HG03095 (cell line): ENCODE measurements around the gene ZNF521.

Source experiments
- ATAC-seq: cut with Tn5 transposase; IDR thresholded peaks from one replicate; pipeline ENCODE4 v1.9.1; 2021; ENCODE audit warnings: moderate library complexity; ENCODE audit not compliant: unreplicated experiment

ZNF521 gene

DNA sequence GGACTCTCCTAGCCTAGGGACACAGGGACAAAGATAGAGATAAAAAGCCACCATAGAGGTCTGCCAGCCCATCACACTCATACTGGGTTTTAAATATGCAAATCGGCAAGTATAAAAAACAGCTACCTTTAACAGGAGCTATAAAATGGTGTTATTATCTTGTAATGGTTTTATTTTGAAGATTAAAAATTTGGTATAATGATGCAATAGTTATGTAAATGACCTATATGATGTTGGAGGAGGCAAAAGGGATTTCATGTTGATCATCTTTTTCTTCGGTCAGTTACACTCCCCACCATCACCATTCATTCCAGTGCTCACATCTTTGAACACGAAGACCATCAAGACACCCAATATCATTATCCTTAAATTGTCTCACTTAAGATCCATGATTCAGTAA, 11.2 kb downstream of the ZNF521 start:
- no peak for ATAC-seq

DNA sequence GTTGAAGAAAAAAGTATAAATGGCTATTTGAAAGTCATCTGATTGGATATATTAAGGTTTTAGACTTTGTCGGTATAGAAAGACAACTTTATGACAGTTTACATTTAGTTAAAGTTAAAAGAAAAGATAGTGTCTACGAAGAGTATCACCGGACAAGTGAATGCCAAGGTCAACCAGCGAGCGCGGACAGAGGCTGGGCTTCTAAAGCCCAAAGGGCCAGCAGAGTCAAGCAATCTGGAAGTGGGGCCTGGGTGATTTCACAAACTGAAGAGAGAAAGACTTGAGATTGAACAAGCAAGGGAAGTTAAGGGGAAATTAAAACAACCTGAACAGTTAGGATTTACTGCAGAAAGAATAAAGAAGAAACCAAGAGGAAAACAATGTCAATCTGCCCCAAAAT, 16.3 kb downstream of the ZNF521 start:
- ATAC-seq: no peak

DNA sequence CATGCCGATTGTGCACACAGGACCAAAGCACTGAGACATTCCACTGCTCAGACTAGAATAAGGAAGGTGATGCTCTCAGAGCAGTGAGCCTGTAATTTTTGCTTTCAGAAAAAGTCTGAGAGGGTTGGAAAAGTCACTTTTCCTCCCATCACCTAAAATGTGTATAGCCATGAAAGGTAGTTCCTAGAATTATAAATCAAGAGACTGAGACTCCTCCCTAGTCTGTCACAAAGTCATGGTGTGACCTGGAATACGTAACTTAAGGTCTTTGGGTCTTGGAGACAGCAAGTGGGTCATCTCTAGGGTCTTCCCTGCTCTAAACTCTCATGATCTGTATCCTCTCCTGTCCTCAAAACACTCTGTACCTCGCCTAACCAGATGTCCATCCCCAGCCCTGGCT, 16.9 kb downstream of the ZNF521 start:
- no peak for ATAC-seq

DNA sequence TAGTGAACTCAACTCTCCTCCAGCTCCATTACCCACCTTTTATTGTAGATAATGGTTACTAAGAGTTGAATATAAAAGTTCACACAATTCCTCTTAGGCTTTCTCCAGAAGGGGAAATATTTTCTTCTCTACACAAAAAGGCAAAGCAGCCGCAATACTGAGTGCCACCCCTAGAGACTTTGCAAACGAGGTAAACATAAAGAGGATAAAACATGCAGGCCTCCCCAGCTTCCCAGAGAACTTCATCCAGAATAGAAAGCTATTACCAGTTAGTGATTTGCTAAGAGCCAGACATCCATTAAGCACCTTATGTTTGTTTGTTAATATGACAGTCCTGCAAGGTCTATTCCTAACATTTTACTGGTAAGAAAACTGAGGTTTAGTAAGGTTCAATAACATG, 17.4 kb downstream of the ZNF521 start:
- ATAC-seq: no peak

DNA sequence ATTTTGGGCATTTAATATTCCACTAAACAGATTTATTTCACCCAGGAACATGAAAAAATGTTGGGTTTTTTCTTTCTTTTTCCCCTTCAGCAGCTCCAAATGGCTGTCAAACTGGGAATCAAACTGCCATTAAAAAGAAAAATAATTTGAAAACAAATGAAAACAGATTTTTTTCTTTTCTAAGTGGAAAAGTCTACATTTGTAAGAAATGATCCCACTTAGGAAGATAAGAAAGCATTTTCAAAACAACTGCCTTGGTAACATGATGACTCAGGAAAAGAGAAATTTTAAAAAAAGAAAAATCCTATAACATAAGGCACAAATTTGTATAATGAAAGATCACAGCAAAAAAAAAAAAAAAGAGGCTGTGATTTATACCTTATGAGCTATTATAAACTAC, 20.0 kb downstream of the ZNF521 start:
- ATAC-seq: no peak

DNA sequence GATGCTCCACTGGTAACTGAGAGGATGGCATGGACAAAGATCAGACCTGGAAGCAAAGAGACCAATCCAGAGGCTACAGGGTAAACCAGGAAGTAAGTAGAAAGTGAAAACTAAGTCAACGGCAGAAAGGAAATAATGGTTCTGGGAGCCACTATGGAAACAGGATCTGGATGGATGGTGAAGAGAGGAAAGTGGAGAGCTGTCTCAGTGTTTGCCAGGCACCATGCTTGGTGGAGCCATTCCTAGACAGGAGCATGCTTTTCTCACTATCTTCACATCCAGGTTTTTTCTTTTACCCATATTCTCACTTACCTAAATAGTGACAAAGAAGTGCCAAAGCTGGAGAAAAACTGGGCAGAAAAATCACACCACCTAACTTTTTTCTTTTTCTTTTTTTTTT, 22.2 kb downstream of the ZNF521 start:
- no peak for ATAC-seq

DNA sequence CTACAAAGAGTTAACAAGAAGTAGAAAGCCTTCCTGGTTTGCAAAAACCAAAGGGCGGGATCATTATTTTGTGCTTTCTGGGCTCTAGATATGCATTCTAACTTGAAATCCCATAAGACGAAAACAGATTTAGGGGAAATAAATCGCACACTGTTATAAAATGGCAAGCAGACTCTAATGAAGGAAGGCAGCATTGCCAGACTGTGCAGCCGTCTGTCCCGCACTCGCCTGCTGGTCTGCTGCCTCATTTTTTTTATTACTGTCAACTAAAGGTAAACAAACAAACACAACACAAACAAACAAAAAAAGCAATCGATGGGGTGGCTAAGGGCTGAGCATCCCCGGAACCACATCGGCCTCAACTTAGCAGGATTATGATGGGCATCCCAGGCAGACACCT, 24.4 kb downstream of the ZNF521 start:
- no peak for ATAC-seq

DNA sequence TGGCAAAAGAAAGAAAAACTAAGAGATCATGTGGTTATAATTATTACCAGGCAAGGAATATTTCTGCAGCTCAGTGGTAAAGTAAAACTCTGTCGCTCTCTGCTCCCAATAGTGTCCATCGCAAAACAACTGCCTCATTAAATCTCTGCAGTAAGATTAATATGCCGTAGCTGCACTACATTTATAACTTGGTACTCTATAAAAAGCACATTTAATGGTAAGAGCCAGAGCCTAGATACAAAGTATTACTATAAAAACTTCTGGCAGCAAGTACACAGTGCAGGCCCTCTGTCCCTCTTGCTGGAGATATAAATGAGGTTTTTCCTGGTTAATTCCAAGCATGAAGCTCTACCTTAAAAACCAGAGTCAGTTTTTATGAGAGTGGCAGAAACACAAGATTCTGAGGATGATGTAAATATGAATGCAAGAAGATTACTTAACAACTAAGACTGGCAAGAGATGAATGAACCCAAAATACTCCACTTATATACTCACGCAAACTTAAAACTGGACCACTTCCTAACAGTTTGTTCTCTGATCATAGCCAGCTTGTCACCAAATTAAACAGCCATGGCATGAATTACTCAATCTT, 25.5 kb downstream of the ZNF521 start:
- ATAC-seq: no peak

DNA sequence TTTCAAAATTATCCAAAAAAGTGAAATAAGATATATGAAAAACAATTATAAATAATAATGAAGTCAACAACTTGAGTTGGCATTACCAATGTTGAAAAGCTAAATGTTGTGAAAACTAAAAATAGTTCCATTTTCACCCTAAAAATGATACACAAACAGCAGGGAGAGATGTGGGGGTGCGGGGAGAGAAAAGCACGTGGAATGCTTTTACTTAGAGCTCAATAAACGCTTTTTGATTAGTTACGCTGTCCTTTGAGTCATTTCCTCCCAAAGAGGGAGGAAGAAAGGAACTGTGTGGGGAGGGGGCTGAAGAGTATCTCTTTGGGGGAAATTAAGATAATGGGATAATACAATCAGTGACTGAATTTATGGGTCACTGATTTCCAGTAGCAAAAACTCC, 29.2 kb downstream of the ZNF521 start:
- ATAC-seq: no peak

DNA sequence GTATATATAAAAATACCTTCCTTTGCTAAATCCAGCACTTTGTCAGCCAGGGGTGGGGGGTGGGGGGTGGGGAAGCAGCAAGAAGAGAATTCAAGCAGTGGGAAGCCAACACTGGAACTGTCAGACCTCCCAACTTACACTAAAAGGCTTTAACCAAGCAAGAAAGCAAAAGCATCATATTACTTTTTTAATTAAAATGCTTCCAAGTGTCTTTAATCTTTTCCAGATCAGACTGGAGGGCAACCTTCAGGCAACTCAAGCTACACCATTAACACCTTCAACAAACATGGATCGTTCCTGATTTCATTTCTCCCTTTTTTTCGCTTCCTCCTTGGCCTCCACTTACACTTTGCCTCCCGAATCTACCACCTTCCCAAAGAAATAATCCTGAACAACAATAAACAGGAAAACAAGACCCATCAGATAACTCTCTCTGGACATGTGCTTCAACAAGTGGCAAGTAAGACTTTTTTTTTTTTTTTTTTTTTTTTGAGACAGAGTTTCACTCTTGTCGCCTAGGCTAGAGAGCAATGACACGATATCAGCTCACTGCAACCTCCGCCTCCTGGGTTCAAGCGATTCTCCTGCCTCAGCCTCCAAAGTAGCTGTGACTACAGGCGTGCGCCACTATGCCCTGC, 35.5 kb downstream of the ZNF521 start:
- ATAC-seq: no peak

DNA sequence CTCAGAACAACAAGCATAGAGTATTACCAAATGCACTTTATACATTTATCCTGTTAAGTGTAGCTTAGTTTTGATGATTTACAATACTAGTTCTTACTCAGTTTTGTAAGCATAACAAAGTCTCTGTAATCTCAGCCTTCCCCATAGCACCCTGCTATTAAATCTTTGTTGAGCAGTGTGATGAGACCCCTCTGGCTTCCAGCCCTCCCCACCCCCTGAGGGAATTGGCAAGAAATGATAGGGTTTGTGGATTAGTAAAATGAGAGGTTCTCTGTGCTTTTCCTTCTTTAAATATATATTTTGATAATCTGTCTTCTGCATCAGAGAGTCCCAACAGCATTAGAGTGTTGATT, 37.2 kb downstream of the ZNF521 start:
- no peak for ATAC-seq

DNA sequence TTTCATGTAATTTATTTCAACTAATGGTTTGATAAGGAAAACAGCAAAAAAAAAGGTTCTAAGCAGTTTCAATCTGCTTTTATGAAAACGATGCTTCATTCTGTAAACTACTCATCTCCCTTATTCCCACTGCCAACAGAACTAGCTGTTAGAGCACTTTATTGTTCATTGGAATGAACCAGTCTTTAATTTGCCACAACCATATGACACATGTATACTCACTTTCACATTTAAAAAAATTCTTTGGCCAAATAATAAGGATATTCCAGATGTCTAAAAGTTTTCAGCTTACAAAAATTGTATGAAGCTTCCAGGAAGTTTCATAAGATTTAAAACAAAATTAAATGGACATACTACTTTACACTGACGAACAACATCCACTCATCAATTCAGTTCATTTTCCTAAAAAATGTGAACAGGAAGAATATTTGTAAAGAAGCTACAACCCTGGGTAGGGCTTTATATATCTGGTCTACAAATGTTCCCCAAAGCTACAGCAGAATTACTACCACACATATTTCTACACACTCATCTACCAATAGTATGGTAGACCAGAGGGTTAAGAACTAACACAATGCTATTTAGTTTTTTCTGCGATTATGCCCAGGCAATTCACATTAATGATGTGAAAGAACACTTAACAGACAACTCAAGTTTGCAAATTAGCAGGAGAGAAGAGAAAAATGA, 37.7 kb downstream of the ZNF521 start:
- no peak for ATAC-seq

DNA sequence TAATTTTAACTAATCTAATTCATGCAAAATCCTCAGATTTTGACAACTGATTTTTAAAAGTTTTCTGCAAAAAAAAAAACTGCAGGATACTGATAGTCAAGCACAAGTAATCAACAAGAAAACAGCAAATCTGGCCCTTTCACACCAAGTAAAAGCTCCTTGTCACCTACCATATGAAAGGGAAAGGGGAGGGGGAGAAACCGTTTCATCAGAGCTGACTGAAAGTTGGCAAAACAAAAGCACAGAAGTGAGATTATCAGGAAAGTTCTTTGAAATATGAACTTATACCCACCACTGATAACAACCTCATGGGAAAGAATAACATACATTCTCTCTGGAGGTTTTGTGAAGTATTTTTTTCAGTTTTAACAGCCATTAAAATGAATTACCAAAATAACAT, 38.7 kb downstream of the ZNF521 start:
- no peak for ATAC-seq

DNA sequence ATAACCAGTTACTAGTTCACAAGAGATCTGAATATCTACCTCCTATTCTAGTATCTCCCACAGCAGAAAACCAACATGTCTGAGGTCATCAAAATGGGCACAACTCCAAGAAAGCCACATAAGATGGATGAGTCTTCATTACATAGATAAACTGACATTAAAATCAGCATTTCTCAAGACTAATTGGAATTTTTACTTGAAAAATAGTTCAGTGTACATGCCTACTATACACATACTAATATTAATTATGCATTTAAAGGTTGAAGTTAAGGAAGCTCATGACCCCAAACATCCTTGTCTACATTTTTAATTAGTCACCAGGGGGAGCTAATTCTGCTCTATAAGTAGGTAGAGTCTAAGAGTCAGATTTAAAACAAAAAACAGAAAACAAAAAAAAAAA, 41.9 kb downstream of the ZNF521 start:
- ATAC-seq: no peak

DNA sequence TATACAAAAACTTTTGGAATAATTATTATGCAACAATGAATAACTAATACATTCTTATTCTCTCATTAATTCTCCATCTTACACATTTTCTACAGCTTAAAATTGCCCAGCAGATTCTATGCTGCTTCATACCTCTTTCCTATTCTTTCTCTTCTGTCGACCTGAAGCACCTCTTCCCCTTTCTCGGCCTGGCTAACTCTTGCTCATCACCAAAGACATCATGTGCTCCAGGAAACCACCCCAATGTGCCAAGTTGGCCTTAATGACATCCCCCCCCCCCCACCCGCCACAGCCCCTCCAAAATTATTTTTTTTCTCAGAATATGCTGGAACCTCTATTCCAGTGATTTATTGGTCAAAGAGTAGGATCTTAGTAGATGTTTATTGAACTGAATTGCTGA, 43.6 kb downstream of the ZNF521 start:
- no peak for ATAC-seq

DNA sequence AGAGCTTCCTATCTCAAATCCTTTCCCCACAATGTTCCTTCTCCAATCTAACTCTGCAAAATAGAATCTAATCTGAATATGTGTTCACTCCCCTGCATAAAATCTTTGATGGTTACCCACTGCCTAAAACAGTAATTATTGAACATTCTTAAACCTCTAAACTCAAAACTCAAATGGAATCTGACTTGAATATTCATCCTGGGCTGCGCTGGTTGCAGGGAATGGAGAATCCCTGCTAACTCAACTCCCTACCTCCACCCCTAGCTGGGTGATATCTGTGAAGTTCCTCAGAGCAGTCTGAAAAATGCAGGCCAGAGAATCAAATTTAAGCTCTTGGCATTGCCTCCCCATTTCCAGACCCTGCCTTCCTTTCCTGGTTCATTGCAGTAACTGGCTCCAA, 44.8 kb downstream of the ZNF521 start:
- ATAC-seq: no peak

DNA sequence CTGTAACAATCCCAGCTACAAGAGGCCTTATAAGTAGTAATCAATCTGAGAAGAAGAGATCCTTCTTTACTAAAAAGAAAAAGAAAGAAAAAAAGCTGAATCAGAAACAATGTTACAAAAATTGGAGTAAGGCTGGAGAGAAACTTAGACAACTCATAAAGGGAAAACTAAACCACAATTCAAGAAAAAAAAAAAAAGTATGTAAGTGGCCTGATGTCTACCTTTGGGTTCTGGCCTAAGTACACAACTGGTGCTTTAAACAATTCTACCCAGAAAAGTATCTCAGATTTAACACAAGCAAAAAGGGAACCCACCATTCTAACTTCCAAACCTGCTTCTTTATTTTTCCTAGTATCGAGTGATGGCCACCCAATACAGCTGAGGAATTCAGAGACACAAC, 45.3 kb downstream of the ZNF521 start:
- no peak for ATAC-seq

DNA sequence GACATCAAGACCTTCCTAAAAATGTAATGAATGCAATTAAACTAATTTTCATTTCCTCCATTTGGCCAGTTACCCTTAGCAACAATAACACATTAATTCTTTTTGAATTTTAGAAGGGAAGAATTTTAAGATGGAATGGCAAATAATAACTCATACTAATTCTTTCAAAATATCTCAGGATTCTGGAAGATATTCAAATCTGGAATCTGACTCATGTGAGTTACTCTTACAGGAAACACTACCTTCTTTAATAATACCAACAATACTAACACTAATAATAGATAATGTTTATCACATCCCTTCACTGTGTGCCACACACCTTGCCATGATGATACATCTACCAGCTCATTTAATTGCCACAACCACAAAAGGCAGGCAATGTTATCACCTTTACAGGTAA, 46.4 kb downstream of the ZNF521 start:
- no peak for ATAC-seq

DNA sequence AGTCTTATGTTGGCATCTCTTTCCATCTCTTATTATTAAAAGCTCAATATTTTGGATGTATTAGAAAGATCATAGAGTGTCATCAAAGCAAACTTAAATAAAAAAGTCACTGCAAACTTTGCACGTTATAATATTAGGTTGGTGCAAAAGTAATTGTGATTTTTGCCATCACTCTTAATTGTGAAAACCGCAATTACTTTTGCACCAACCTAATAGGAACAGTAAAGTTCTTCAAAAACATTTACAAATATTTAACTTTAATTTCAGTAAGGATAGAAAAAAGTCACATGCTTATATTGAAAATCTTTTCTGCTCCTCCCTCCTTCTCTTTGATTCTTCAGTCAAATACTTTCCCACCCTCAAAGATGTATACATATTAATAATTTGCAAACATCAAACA, 51.5 kb downstream of the ZNF521 start:
- no peak for ATAC-seq

DNA sequence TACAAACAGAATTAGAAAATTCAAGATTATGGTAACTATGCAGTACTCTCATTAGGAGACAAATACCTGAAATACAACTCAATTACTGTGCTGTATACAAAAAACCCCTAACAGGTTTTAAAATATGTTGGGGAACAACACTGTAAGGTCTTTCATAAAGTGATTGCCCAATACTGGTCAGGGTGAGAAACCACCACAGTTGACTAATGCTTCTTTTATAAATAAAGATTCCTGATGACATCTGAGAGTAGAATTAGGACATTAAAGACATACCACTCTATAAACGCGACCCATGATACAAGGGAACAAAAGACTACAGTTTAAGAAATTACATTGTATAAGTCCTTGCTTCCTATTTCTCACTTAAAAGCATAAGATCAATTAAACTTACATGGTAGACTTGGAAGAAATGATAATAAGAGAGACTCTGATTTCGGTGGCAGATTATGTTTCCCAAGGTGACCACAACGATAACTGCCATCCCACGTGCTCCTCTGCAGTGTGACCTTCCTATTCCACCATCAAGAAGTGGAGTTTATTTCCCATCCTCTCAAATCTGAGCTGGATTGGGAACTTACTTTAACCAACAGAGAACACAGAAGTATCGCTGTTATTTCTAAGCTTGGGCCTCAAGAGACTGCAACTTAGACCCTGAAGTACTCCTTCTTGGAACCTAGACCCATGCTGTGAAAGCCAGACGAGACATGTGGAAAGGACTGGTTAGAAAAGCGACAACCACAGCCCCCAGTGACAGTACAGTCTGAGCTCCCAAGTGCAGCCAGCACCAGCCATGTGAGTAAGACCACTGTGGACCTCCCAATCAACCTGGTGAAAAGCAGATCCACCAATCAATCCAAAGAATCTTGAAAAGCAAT, 52.3 kb downstream of the ZNF521 start:
- no peak for ATAC-seq

DNA sequence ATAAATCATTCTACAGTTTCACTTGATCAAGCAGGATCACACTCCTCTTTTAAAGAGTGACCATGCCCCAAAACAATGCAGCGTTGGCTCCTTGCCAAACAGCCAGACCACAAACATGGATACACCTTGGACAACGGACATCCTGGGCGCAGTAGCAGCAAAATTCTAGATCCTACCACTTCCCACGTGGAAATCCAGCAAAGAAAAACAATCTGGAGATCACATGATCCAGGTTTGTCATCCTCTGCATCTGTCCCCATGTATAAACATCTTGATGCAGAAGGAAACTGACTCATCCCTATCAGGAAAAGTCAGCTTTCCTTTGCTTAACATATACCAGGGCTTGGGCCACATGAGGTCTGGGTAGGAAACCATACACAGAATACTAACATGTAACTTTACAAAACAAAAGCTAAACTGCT, 53.1 kb downstream of the ZNF521 start:
- ATAC-seq: no peak

DNA sequence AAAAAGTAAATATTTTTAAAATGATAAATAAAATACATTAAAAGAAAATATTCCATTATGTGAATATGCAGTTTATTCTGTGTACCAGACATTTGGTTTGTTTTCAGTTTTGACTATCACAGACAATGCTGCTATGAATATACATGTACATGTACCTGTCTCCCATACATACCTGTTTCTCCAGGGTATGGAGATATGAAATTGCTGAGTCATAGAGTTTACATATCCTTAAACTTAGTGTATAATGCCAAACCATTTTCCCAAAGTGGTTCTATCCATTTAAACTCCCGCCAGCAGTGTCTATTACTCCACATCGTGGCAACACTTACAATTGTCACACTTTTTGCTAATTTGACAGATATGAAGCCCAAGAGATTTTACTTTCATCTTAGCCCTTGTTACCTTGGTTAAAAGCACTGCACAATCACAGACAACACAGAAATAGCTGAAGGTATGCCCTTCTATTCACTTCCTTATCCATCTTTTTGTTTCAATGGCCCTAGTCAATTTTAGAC, 56.3 kb downstream of the ZNF521 start:
- no peak for ATAC-seq
